ENCODE data around the gene DNAH11. TPM values are rescaled to one million over a fixed set of nuclear protein-coding genes. Genes with fewer than 3 reads are reported as not detected.
"Not testable (repeated sequence)": the region's sequence is repeated elsewhere in the genome, so short reads cannot be mapped to it uniquely, and the experiment has no call there.

DNAH11 gene
- total RNA-seq, 1 experiment from 2014 or later: 0.91 TPM

GRCh38 chr7:21923658-21924057, 380.8 kb downstream of the DNAH11 start:
- POLR2A ChIA-PET: interaction anchor here (1.0 to 2.0 kb wide), 3 partner anchors 14 to 21 kb away, joined by 5 to 11 read pairs (median 5); no protein-coding TSS in a partner anchor
- BruUV-seq (replicated peaks): no TSS peak
- TF ChIP-seq CTCF (IDR thresholded peaks at IDR 0.05; ENCODE audit: unreplicated experiment): no peak
- Mint-ChIP-seq H3K27ac (ENCODE audit: low read depth, unreplicated experiment) (no peak overlapping the region), H3K27me3 (ENCODE audit: insufficient read depth, unreplicated experiment) (no peaks in the 10 kb centered on the region), H3K4me3 (ENCODE audit: unreplicated experiment) (no peak overlapping the region), H3K9me3 (ENCODE audit: unreplicated experiment) (no peaks in the 10 kb centered on the region), H3K36me3 (ENCODE audit: insufficient read depth, unreplicated experiment) (peaks cover 8% of the 10 kb centered on the region), H3K4me1 (ENCODE audit: insufficient read depth, unreplicated experiment) (peaks cover 10% of the 10 kb centered on the region)
- intact Hi-C loops (cut with micrococcal nuclease): no loop called here
- CTCF ChIA-PET: interaction anchor here (0.7 to 0.8 kb wide), 2 partner anchors 9 to 19 kb away, joined by 3 to 4 read pairs; no protein-coding TSS in a partner anchor
- peak; percentile 38 for DNase-seq (ENCODE audit: unreplicated experiment)

GRCh38 chr7:21926448-21926847, 383.6 kb downstream of the DNAH11 start:
- CTCF ChIA-PET: interaction anchor here (0.7 to 1.1 kb wide), 2 partner anchors 17 to 979 kb away, joined by 3 read pairs; no protein-coding TSS in a partner anchor
- DNase-seq (ENCODE audit: unreplicated experiment): no peak
- H3K27ac Mint-ChIP-seq (ENCODE audit: low read depth, unreplicated experiment): no peak overlapping the region
- peaks cover 10% of the 10 kb centered on the region for H3K4me1 Mint-ChIP-seq (ENCODE audit: insufficient read depth, unreplicated experiment)
- no peak for TF ChIP-seq CTCF (IDR thresholded peaks at IDR 0.05; ENCODE audit: unreplicated experiment)
- intact Hi-C loops (cut with micrococcal nuclease): no loop called here
- H3K9me3 Mint-ChIP-seq (ENCODE audit: unreplicated experiment): peaks cover 12% of the 10 kb centered on the region
- BruUV-seq (replicated peaks): no TSS peak
- no peak overlapping the region for H3K4me3 Mint-ChIP-seq (ENCODE audit: unreplicated experiment)
- peaks cover 18% of the 10 kb centered on the region for H3K36me3 Mint-ChIP-seq (ENCODE audit: insufficient read depth, unreplicated experiment)
- POLR2A ChIA-PET: interaction anchor here (1.3 to 2.8 kb wide), 2 partner anchors 9 to 18 kb away, joined by 3 to 16 read pairs; partner anchors contain the start of gene CDCA7L
- H3K27me3 Mint-ChIP-seq (ENCODE audit: insufficient read depth, unreplicated experiment): no peaks in the 10 kb centered on the region

GRCh38 chr7:21927693-21928092, 384.9 kb downstream of the DNAH11 start:
- no peak overlapping the region for H3K27ac Mint-ChIP-seq (ENCODE audit: low read depth, unreplicated experiment)
- no peak for TF ChIP-seq CTCF (IDR thresholded peaks at IDR 0.05; ENCODE audit: unreplicated experiment)
- peaks cover 12% of the 10 kb centered on the region for H3K9me3 Mint-ChIP-seq (ENCODE audit: unreplicated experiment)
- H3K36me3 Mint-ChIP-seq (ENCODE audit: insufficient read depth, unreplicated experiment): peaks cover 18% of the 10 kb centered on the region
- no peaks in the 10 kb centered on the region for H3K27me3 Mint-ChIP-seq (ENCODE audit: insufficient read depth, unreplicated experiment)
- BruUV-seq (replicated peaks): no TSS peak
- intact Hi-C loops (cut with micrococcal nuclease): no loop called here
- CTCF ChIA-PET: interaction anchor here (0.6 to 0.7 kb wide), 2 partner anchors 17 to 142 kb away, joined by 3 read pairs; no protein-coding TSS in a partner anchor
- H3K4me3 Mint-ChIP-seq (ENCODE audit: unreplicated experiment): no peak overlapping the region
- no peak for DNase-seq (ENCODE audit: unreplicated experiment)
- H3K4me1 Mint-ChIP-seq (ENCODE audit: insufficient read depth, unreplicated experiment): peaks cover 9% of the 10 kb centered on the region
- POLR2A ChIA-PET: interaction anchor here (2.8 kb wide), 1 partner anchor 17 kb away, joined by 16 read pairs; the partner anchor contains the start of gene CDCA7L

GRCh38 chr7:21933293-21933692, 390.5 kb downstream of the DNAH11 start:
- H3K27ac Mint-ChIP-seq (ENCODE audit: low read depth, unreplicated experiment); BruUV-seq (replicated peaks); intact Hi-C loops (cut with micrococcal nuclease); H3K4me3 Mint-ChIP-seq (ENCODE audit: unreplicated experiment); H3K27me3 Mint-ChIP-seq (ENCODE audit: insufficient read depth, unreplicated experiment); DNase-seq (ENCODE audit: unreplicated experiment); POLR2A ChIA-PET: not testable (repeated sequence)
- CTCF ChIA-PET: interaction anchor here (0.7 to 1.1 kb wide), 2 partner anchors 10 to 464 kb away, joined by 3 read pairs; no protein-coding TSS in a partner anchor
- H3K36me3 Mint-ChIP-seq (ENCODE audit: insufficient read depth, unreplicated experiment): peaks cover 22% of the 10 kb centered on the region
- H3K4me1 Mint-ChIP-seq (ENCODE audit: insufficient read depth, unreplicated experiment): peaks cover 13% of the 10 kb centered on the region
- H3K9me3 Mint-ChIP-seq (ENCODE audit: unreplicated experiment): peaks cover 38% of the 10 kb centered on the region

Data from MCF 10A (cell line).